Measurements from ENCODE around the gene LIFR.

The LIFR gene

GRCh38 chr5:38557792-38558191 is 1.3 kb upstream of the LIFR start:
- Histone ChIP-seq H3K4me1 (ENCODE audit: control insufficient read depth in 1 of 2, insufficient read depth in 2 of 2, low read length in 2 of 2) (peaks cover 0 to 3% of the 10 kb centered on the region in 2 experiments), H2BK12ac (ENCODE audit: low read length) (no peak overlapping the region), H3K23ac (ENCODE audit: low read length) (no peak overlapping the region), H3K36me3 (ENCODE audit: control insufficient read depth in 1 of 2, insufficient read depth in 2 of 2, low read length in 2 of 2) (no peaks in the 10 kb centered on the region), H3K27me3 (ENCODE audit: insufficient read depth, low read length) (no peaks in the 10 kb centered on the region), H3K18ac (ENCODE audit: low read length) (no peak overlapping the region), H3K79me2 (ENCODE audit: control insufficient read depth, insufficient read depth, low read length, poor library complexity) (peaks cover 10% of the 10 kb centered on the region), H2AFZ (ENCODE audit: insufficient read depth, low read length, poor library complexity) (no peak overlapping the region), H4K12ac (ENCODE audit: low read depth, low read length) (no peak overlapping the region), H4K8ac (ENCODE audit: low read depth, low read length) (no peak overlapping the region), H2AK5ac (ENCODE audit: low read length) (no peak overlapping the region), H3K4me3 (ENCODE audit: low read depth, low read length) (no peak overlapping the region), H3K79me1 (ENCODE audit: low read length) (peaks cover 12% of the 10 kb centered on the region), H3K9ac (ENCODE audit: low read length) (no peak overlapping the region), H3K14ac (ENCODE audit: low read length) (no peak overlapping the region), H4K91ac (ENCODE audit: low read depth, low read length) (no peak overlapping the region), H3K4ac (ENCODE audit: low read depth, low read length) (no peak overlapping the region), H2BK120ac (ENCODE audit: insufficient read depth, low read length, poor library complexity) (no peak overlapping the region), H2BK5ac (ENCODE audit: low read depth, low read length, poor library complexity) (no peak overlapping the region), H3K4me2 (ENCODE audit: low read length) (no peak overlapping the region), H3K9me3 (ENCODE audit: insufficient read depth, low read depth, low read length) (no peaks in the 10 kb centered on the region), H3K27ac (ENCODE audit: low read depth, low read length) (no peak overlapping the region)
- no CpG with 5 or more reads among the region's 6 CpGs for whole genome bisulfite sequencing (ENCODE audit: extremely low coverage, insufficient coverage, insufficient read length)
- no peak for DNase-seq

- H3K27me3 ChIP-seq (ENCODE audit: insufficient read depth, low read length) = no peaks in the 10 kb centered on the region
- no peaks in the 10 kb centered on the region for H3K9me3 ChIP-seq (ENCODE audit: insufficient read depth, low read depth, low read length)
- no CpG with 5 or more reads among the region's 14 CpGs for WGBS (ENCODE audit: extremely low coverage, insufficient coverage, insufficient read length)
- no peak for DNase-seq
- peak overlapping the region; percentile 96 for H4K8ac ChIP-seq (ENCODE audit: low read depth, low read length)
- H2BK120ac ChIP-seq (ENCODE audit: insufficient read depth, low read length, poor library complexity) = peak overlapping the region; percentile 85
- H3K9ac ChIP-seq (ENCODE audit: low read length) = peak overlapping the region; percentile 86
- peak overlapping the region; percentile 82 for H3K4me2 ChIP-seq (ENCODE audit: low read length)
- no peak overlapping the region for H2AK5ac ChIP-seq (ENCODE audit: low read length)
- H3K4me3 ChIP-seq (ENCODE audit: low read depth, low read length) = peak overlapping the region; percentile 93
- peak overlapping the region; percentile 64 for H2AFZ ChIP-seq (ENCODE audit: insufficient read depth, low read length, poor library complexity)
- H4K91ac ChIP-seq (ENCODE audit: low read depth, low read length) = peak overlapping the region; percentile 96
- no peaks in the 10 kb centered on the region for H3K36me3 ChIP-seq (ENCODE audit: control insufficient read depth in 1 of 2, insufficient read depth in 2 of 2, low read length in 2 of 2)
- peak overlapping the region; percentile 91 for H3K27ac ChIP-seq (ENCODE audit: low read depth, low read length)
- H3K79me2 ChIP-seq (ENCODE audit: control insufficient read depth, insufficient read depth, low read length, poor library complexity) = peaks cover 10% of the 10 kb centered on the region
- H3K4me1 ChIP-seq (ENCODE audit: control insufficient read depth in 1 of 2, insufficient read depth in 2 of 2, low read length in 2 of 2) = peaks cover 0 to 3% of the 10 kb centered on the region in 2 experiments
- H3K18ac ChIP-seq (ENCODE audit: low read length) = peak overlapping the region; percentile 95
- H3K4ac ChIP-seq (ENCODE audit: low read depth, low read length) = no peak overlapping the region
- no peak overlapping the region for H4K12ac ChIP-seq (ENCODE audit: low read depth, low read length)
- peak overlapping the region; percentile 86 for H2BK5ac ChIP-seq (ENCODE audit: low read depth, low read length, poor library complexity)
- H3K23ac ChIP-seq (ENCODE audit: low read length) = no peak overlapping the region
- H3K14ac ChIP-seq (ENCODE audit: low read length) = no peak overlapping the region
- peaks cover 12% of the 10 kb centered on the region for H3K79me1 ChIP-seq (ENCODE audit: low read length)
- H2BK12ac ChIP-seq (ENCODE audit: low read length) = peak overlapping the region; percentile 18
Measured at GRCh38 chr5:38557308-38557710, 863 bp upstream of the LIFR start.

GRCh38 chr5:38556088-38556598 is 303 bp downstream of the LIFR start:
- H3K27ac ChIP-seq (ENCODE audit: low read depth, low read length) = peak overlapping the region; percentile 63
- peak overlapping the region; percentile 11 for H2BK12ac ChIP-seq (ENCODE audit: low read length)
- peak overlapping the region; percentile 90 for H3K18ac ChIP-seq (ENCODE audit: low read length)
- no peak overlapping the region for H2AK5ac ChIP-seq (ENCODE audit: low read length)
- H4K91ac ChIP-seq (ENCODE audit: low read depth, low read length) = peak overlapping the region; percentile 74
- peaks cover 12% of the 10 kb centered on the region for H3K79me1 ChIP-seq (ENCODE audit: low read length)
- H3K23ac ChIP-seq (ENCODE audit: low read length) = no peak overlapping the region
- no peaks in the 10 kb centered on the region for H3K9me3 ChIP-seq (ENCODE audit: insufficient read depth, low read depth, low read length)
- peak overlapping the region; percentile 55 for H3K14ac ChIP-seq (ENCODE audit: low read length)
- peak overlapping the region; percentile 66 for H2AFZ ChIP-seq (ENCODE audit: insufficient read depth, low read length, poor library complexity)
- DNase-seq = peak; percentile 80 to 88
- H3K4ac ChIP-seq (ENCODE audit: low read depth, low read length) = no peak overlapping the region
- peaks cover 0 to 5% of the 10 kb centered on the region in 2 experiments for H3K4me1 ChIP-seq (ENCODE audit: control insufficient read depth in 1 of 2, insufficient read depth in 2 of 2, low read length in 2 of 2)
- H3K4me3 ChIP-seq (ENCODE audit: low read depth, low read length) = peak overlapping the region; percentile 80
- H3K36me3 ChIP-seq (ENCODE audit: control insufficient read depth in 1 of 2, insufficient read depth in 2 of 2, low read length in 2 of 2) = no peaks in the 10 kb centered on the region
- no peak overlapping the region for H4K8ac ChIP-seq (ENCODE audit: low read depth, low read length)
- H3K27me3 ChIP-seq (ENCODE audit: insufficient read depth, low read length) = no peaks in the 10 kb centered on the region
- no CpG with 5 or more reads among the region's 68 CpGs for WGBS (ENCODE audit: extremely low coverage, insufficient coverage, insufficient read length)
- peak overlapping the region; percentile 75 for H2BK5ac ChIP-seq (ENCODE audit: low read depth, low read length, poor library complexity)
- H3K4me2 ChIP-seq (ENCODE audit: low read length) = peak overlapping the region; percentile 62
- peak overlapping the region; percentile 70 for H2BK120ac ChIP-seq (ENCODE audit: insufficient read depth, low read length, poor library complexity)
- H3K79me2 ChIP-seq (ENCODE audit: control insufficient read depth, insufficient read depth, low read length, poor library complexity) = peaks cover 10% of the 10 kb centered on the region
- peak overlapping the region; percentile 25 for H4K12ac ChIP-seq (ENCODE audit: low read depth, low read length)
- peak overlapping the region; percentile 68 for H3K9ac ChIP-seq (ENCODE audit: low read length)

GRCh38 chr5:38555354-38556087 is 925 bp downstream of the LIFR start:
- Histone ChIP-seq H2AFZ (ENCODE audit: insufficient read depth, low read length, poor library complexity) (peak overlapping the region; percentile 10), H4K12ac (ENCODE audit: low read depth, low read length) (no peak overlapping the region), H3K36me3 (ENCODE audit: control insufficient read depth in 1 of 2, insufficient read depth in 2 of 2, low read length in 2 of 2) (no peaks in the 10 kb centered on the region), H3K9me3 (ENCODE audit: insufficient read depth, low read depth, low read length) (no peaks in the 10 kb centered on the region), H3K4me1 (ENCODE audit: control insufficient read depth in 1 of 2, insufficient read depth in 2 of 2, low read length in 2 of 2) (peaks cover 1 to 6% of the 10 kb centered on the region in 2 experiments), H3K23ac (ENCODE audit: low read length) (no peak overlapping the region), H2BK5ac (ENCODE audit: low read depth, low read length, poor library complexity) (no peak overlapping the region), H3K79me1 (ENCODE audit: low read length) (peaks cover 12% of the 10 kb centered on the region), H4K91ac (ENCODE audit: low read depth, low read length) (peak overlapping the region; percentile 74), H3K27me3 (ENCODE audit: insufficient read depth, low read length) (no peaks in the 10 kb centered on the region), H3K79me2 (ENCODE audit: control insufficient read depth, insufficient read depth, low read length, poor library complexity) (peaks cover 10% of the 10 kb centered on the region), H3K18ac (ENCODE audit: low read length) (peak overlapping the region; percentile 49), H2BK120ac (ENCODE audit: insufficient read depth, low read length, poor library complexity) (peak overlapping the region; percentile 57), H3K14ac (ENCODE audit: low read length) (peak overlapping the region; percentile 35), H3K4me3 (ENCODE audit: low read depth, low read length) (peak overlapping the region; percentile 80), H4K8ac (ENCODE audit: low read depth, low read length) (no peak overlapping the region), H2BK12ac (ENCODE audit: low read length) (peak overlapping the region; percentile 11), H3K27ac (ENCODE audit: low read depth, low read length) (no peak overlapping the region), H3K4me2 (ENCODE audit: low read length) (peak overlapping the region; percentile 62), H3K9ac (ENCODE audit: low read length) (peak overlapping the region; percentile 63), H2AK5ac (ENCODE audit: low read length) (no peak overlapping the region), H3K4ac (ENCODE audit: low read depth, low read length) (peak overlapping the region; percentile 37)
- peak in 1 of 2 donors; percentile 17 for DNase-seq
- no CpG with 5 or more reads among the region's 11 CpGs for WGBS (ENCODE audit: extremely low coverage, insufficient coverage, insufficient read length)
